GM12872 (cell line): ENCODE measurements around the gene NPRL2.

ENCODE experiments used
- TF ChIP-seq, protein P1 (sequence below): IDR thresholded peaks from 3 replicates; pipeline ENCODE4 v1.5.1; 2011; ENCODE audit warnings: low read depth, mild to moderate bottlenecking, low read length, moderate library complexity; ENCODE audit not compliant: insufficient read depth

NPRL2 gene

DNA sequence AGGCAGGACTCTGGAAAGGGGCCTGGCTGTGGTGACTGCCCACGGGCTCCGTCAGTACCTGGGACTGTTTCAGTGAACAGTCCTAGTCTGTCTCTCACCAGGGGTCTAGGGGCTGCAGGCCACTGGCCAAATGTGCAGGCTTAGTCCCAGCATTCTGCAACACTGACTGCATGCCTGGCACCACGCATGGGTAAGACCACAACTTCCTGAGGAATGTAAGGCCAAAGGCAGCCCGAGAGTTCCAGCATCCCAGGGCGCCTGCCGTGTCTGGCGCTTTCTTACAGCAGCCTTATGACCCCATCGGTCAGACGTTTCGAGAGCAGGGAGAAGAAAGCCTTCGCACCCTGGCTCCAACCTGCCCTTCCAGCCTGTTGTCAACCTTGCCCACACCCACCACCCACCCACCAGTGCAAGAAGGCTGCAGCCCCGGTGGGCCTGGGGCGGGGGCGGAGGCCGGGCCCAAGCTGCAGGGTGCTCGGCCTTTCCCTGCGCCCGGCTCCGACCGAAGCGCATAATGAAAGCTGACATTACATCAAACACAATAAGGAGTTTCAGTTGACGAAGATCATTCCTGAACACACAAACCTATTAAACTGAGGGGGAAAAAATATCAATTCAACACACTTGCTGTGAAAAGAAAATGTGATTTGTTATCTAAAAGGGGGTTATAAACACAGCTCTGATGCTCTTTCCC, 38.3 kb upstream of the NPRL2 start:
- TF ChIP-seq, protein P1, sequence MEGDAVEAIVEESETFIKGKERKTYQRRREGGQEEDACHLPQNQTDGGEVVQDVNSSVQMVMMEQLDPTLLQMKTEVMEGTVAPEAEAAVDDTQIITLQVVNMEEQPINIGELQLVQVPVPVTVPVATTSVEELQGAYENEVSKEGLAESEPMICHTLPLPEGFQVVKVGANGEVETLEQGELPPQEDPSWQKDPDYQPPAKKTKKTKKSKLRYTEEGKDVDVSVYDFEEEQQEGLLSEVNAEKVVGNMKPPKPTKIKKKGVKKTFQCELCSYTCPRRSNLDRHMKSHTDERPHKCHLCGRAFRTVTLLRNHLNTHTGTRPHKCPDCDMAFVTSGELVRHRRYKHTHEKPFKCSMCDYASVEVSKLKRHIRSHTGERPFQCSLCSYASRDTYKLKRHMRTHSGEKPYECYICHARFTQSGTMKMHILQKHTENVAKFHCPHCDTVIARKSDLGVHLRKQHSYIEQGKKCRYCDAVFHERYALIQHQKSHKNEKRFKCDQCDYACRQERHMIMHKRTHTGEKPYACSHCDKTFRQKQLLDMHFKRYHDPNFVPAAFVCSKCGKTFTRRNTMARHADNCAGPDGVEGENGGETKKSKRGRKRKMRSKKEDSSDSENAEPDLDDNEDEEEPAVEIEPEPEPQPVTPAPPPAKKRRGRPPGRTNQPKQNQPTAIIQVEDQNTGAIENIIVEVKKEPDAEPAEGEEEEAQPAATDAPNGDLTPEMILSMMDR, result no peak

DNA sequence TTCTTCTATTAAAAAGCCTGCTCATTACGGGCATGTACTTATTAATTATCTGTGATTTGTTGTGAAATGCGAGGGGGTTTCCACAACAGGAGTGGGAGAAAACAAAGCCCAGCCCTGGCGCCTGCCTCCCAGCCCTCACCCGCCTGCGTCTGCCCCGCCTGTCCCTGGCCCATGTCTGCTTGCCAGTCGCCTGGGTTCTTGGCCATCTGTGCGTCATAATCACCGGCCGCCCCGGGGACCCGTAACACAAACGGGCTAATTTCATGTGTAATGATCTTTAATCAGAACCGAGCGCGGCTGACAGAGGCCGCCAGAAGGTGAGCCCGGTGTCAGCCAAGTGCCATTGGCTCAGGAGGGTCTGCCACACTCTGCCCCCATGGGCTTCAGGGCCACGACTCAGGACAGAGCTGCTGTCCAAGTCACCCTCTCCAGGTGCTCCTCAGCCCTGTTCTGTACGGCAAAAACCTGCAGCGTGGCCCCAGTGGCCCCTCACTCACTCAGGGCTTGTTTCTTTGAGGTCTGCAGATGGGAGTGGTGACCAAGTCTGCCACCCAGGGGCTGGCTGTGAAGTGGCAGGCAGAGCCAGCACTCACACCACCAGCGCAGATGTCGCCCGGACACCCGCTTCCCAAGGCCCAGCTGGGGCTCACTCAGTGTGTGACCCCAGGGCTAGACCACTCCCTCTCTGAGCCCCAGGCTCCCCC, 37.6 kb upstream of the NPRL2 start:
- TF ChIP-seq, protein P1, result peak; percentile 46

DNA sequence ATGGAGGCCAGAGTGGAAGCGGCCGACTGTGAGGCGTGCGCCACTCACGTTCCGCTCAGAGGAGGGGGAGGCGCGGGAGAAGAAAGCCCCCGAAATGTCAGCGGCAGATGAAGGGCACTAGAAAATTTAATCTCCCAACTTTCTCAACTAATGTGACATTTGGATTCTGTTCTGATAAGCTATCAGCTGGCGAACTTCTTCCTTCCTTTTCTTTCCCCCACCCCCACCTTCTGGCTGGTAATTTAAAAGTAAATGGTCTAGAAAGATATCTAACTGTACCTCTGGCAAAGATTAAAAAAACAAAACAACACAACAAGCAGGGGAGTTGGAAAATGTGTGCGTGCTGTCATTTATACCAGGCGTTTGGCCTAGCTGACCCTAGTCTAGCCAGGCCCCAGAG, 35.2 kb upstream of the NPRL2 start:
- TF ChIP-seq, protein P1, result no peak

DNA sequence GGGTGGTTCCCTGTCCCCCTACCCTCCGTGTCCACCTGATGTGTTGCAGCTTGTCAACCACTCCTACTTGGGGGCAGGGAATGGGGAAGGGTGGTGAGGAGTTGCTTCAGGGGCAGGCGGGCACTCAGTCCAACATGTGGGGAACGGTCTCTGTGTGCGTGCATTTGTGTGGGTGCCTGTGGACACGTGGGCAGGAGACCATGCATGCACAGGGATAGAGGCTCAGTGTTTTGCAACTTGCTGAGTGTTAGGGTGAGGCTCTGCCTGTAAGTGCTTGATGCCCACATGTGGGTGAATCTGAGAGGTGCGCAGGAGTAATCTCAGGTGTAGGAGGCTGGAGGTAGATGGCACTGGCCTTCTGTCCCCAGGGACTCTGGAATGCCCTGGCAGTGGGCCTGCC, 33.2 kb upstream of the NPRL2 start:
- TF ChIP-seq, protein P1, result no peak

DNA sequence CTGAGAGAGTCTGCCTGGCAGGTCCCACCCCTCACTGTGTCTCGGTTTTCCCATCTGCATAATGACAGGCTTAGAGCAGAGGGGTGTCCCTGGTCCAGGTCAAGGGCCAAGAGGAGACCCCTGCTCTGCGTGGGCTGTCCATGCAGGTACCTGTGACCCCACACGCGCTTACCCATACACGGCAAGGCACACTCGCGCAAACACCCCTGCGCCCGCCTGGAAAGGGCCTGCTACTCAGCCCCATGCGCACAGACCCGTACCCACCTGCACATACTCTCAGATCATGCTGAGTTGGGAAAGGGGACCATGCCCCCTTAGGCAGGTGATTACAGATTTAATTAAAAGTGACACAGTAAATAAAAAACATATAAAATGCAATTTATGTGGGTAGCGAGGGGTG, 32.1 kb upstream of the NPRL2 start:
- TF ChIP-seq, protein P1, result no peak

DNA sequence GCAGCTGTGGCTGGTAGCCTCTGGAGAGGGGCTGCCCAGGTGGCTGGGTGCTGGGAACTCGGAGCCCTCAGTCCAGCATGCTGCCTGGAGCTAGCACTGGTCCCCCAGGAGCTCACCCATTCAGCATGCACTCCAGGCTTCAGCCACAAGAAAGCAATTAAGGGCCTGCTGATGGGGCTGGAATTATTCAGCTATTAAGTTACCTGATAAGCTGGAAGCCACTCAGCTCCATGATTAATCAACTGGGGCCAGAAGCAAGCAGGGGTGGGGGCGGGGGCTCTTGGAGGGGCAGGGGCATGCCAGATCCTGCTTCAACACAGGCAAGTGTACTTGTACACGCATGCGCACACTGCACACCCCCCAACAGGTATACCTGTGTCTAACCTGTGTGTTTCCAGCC, 30.8 kb upstream of the NPRL2 start:
- TF ChIP-seq, protein P1, result no peak

DNA sequence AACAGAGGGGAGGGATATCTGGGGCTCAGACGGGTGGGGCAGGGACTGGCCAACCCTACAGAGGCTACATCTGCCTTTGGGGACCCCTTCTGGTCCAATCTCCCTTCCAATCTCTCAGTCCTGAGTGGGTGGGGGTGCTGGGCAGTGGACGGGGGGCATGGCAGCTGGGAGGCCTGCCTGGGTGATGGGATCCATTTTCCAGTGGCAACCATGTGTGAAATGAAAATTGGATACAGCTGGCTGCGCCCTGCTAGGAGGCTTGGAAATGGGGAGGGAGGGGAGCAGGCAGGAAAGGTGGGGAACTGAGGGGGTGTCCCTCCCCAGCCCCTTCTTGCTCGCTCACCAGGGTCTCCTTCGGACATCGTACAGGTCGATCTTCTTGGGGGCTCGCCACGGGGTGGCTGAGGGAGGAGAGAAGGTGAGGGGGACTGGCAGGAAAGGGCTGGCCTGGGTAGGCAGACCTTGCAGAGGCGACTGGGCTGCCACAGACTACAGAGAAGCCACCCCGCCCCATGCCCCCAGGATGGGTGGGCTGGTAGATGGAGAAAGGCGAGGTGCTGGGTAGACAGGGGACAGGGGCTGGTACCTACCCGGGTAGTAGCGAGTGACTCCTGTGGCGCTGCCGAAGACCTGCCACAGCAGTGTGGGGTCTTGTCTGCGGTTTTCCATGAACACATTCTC, 30.0 kb upstream of the NPRL2 start:
- TF ChIP-seq, protein P1, result no peak
